Endodermal cell (in vitro differentiated cells): ENCODE results near the gene LARGE1. TPM values are rescaled to one million over a fixed set of nuclear protein-coding genes. Genes with fewer than 3 reads are reported as not detected.

ENCODE experiments used
- DNase-seq: peaks from one replicate; pipeline ENCODE4 v3.0.0-alpha.2; 2017
- H3K27ac ChIP-seq: 2 replicates; pipeline ENCODE4 v1.5.1; 2013; ENCODE audit warnings: mild to moderate bottlenecking, low read depth, low read length, moderate library complexity
- H3K27me3 ChIP-seq: 2 replicates; pipeline ENCODE4 v1.6.1; 2013; ENCODE audit warnings: mild to moderate bottlenecking, low read length, moderate library complexity; ENCODE audit not compliant: insufficient read depth, control insufficient read depth, poor library complexity, severe bottlenecking
- H3K36me3 ChIP-seq: 2 replicates; pipeline ENCODE4 v1.7.0; 2013; ENCODE audit warnings: mild to moderate bottlenecking, low read length, moderate library complexity; ENCODE audit not compliant: control insufficient read depth, insufficient read depth
- H3K4me1 ChIP-seq: one replicate; pipeline ENCODE4 v1.7.0; 2013; ENCODE audit warnings: low read length; ENCODE audit not compliant: control insufficient read depth, insufficient read depth
- H3K4me3 ChIP-seq: 2 replicates; pipeline ENCODE4 v1.5.1; 2013; ENCODE audit warnings: mild to moderate bottlenecking, low read length, moderate library complexity
- H3K9ac ChIP-seq: 2 replicates; pipeline ENCODE4 v1.6.1; 2013; ENCODE audit warnings: mild to moderate bottlenecking, low read length, moderate library complexity; ENCODE audit not compliant: poor library complexity, severe bottlenecking; ENCODE audit errors: extremely low read depth
- H3K9me3 ChIP-seq: 2 replicates; pipeline ENCODE4 v1.6.1; 2013; ENCODE audit warnings: mild to moderate bottlenecking, low read length, moderate library complexity; ENCODE audit not compliant: control insufficient read depth
- H3K27ac Mint-ChIP-seq: 2 replicates; pipeline ENCODE4 v1.8.0; 2020; ENCODE audit warnings: mixed read lengths
- H3K27me3 Mint-ChIP-seq: 2 replicates; pipeline ENCODE4 v1.8.0; 2021; ENCODE audit warnings: mild to moderate bottlenecking, mixed read lengths; ENCODE audit not compliant: insufficient read depth
- H3K36me3 Mint-ChIP-seq: 2 replicates; pipeline ENCODE4 v1.8.0; 2020; ENCODE audit warnings: low read depth, mixed read lengths
- H3K4me1 Mint-ChIP-seq: 2 replicates; pipeline ENCODE4 v1.8.0; 2020; ENCODE audit warnings: mixed read lengths
- H3K4me3 Mint-ChIP-seq: 2 replicates; pipeline ENCODE4 v1.8.0; 2020; ENCODE audit warnings: mild to moderate bottlenecking, moderate library complexity, mixed read lengths
- H3K9me3 Mint-ChIP-seq: 2 replicates; pipeline ENCODE4 v1.8.0; 2020; ENCODE audit warnings: mild to moderate bottlenecking, mixed read lengths
- WGBS, 2 experiments: methylation state at CpG; one replicate each; pipeline versions ENCODE4 v1.1.5 to v1.1.7; 2013; ENCODE audit warnings: missing lambda C conversion rate in 2 of 2, mixed read lengths in 1 of 2; ENCODE audit not compliant: insufficient coverage in 1 of 2, insufficient read length in 1 of 2; 5-methylcytosine and 5-hydroxymethylcytosine counted together
- total RNA-seq, 2 donors: library from RNA; stranded (reverse); fragmentation: NEBNext Ultra II Directional in 1 of 2; extraction: Animal tissue kit (Norgen Biotek cat#: 25700) in 1 of 2; gene quantifications; 2 replicates in 1 of 2; 3 replicates in 1 of 2; pipeline ENCODE4 v1.2.1, GENCODE V29; 2021
- TF ChIP-seq, protein P1 (sequence below): fragments of 200-600 bp; sonication (generic); conservative IDR thresholded peaks from 2 replicates; pipeline ENCODE4 v1.5.0; 2021; ENCODE audit warnings: antibody characterized with exemption, mild to moderate bottlenecking

Gene LARGE1
- total RNA-seq, 2 donors from 2014 or later: 17.5 to 24.3 TPM

DNA sequence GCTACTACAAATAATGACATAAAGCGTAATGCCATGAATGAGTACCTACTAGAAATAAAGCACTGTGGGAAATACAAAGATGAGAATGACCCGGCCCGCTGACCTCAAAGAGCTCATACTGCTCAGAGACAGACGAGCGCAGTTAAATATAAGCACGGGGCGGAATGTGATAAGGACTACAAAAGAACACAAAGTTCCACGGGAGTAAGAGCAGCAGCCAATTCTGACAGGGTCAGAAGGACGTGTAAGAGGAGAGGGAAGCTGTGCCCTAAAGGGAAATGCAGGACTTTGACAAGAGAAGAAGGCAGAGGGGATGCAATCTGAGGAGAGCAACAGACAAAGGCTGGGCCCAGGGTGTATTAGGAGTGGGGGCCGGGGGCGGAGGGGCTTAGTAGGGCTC is 314.6 kb downstream of the LARGE1 start:
- Mint-ChIP-seq H3K36me3 (peaks cover 3% of the 10 kb centered on the region), H3K4me3 (no peak overlapping the region), H3K9me3 (peaks cover 5% of the 10 kb centered on the region), H3K27me3 (no peaks in the 10 kb centered on the region), H3K4me1 (peaks cover 6% of the 10 kb centered on the region), H3K27ac (no peak overlapping the region)
- Histone ChIP-seq H3K27me3 (no peaks in the 10 kb centered on the region), H3K9ac (no peak overlapping the region), H3K9me3 (no peaks in the 10 kb centered on the region), H3K4me1 (no peaks in the 10 kb centered on the region), H3K36me3 (no peaks in the 10 kb centered on the region), H3K27ac (peak overlapping the region; percentile 83), H3K4me3 (no peak overlapping the region)
- TF ChIP-seq, protein P1, sequence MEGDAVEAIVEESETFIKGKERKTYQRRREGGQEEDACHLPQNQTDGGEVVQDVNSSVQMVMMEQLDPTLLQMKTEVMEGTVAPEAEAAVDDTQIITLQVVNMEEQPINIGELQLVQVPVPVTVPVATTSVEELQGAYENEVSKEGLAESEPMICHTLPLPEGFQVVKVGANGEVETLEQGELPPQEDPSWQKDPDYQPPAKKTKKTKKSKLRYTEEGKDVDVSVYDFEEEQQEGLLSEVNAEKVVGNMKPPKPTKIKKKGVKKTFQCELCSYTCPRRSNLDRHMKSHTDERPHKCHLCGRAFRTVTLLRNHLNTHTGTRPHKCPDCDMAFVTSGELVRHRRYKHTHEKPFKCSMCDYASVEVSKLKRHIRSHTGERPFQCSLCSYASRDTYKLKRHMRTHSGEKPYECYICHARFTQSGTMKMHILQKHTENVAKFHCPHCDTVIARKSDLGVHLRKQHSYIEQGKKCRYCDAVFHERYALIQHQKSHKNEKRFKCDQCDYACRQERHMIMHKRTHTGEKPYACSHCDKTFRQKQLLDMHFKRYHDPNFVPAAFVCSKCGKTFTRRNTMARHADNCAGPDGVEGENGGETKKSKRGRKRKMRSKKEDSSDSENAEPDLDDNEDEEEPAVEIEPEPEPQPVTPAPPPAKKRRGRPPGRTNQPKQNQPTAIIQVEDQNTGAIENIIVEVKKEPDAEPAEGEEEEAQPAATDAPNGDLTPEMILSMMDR: no peak
- DNase-seq: no peak
- WGBS, 2 experiments: 73 to 88% methylated on average over 10 to 11 of the region's 11 CpGs

DNA sequence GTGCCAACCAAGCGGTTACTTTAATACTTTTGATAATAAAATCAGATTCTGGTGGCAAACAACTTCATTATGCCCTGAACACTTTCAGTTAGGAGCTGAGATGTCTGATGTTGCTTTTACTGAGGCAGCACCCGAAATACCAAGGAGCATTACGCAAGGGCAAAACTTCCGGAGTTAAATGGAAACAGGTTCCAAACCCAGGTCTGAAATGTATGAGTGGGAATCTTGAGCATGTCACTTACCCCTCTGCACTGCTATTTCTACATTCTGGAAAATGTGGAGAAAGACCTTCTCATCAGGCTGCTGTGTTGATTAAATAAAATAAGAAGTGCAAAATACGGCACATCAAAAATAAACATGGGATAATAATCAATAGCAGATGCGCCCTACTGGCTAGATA is 315.1 kb downstream of the LARGE1 start:
- TF ChIP-seq, protein P1: no peak
- H3K36me3 ChIP-seq: no peaks in the 10 kb centered on the region
- no peaks in the 10 kb centered on the region for H3K27me3 ChIP-seq
- no peak overlapping the region for H3K9ac ChIP-seq
- DNase-seq: no peak
- no peaks in the 10 kb centered on the region for H3K4me1 ChIP-seq
- H3K9me3 Mint-ChIP-seq: peaks cover 3% of the 10 kb centered on the region
- H3K27ac Mint-ChIP-seq: no peak overlapping the region
- H3K27ac ChIP-seq: peak overlapping the region; percentile 83
- H3K4me1 Mint-ChIP-seq: peaks cover 6% of the 10 kb centered on the region
- no peak overlapping the region for H3K4me3 ChIP-seq
- peaks cover 1% of the 10 kb centered on the region for H3K36me3 Mint-ChIP-seq
- WGBS, 2 experiments: 86 to 95% methylated on average over 2 to 6 of the region's 6 CpGs
- no peaks in the 10 kb centered on the region for H3K27me3 Mint-ChIP-seq
- H3K4me3 Mint-ChIP-seq: no peak overlapping the region
- no peaks in the 10 kb centered on the region for H3K9me3 ChIP-seq

DNA sequence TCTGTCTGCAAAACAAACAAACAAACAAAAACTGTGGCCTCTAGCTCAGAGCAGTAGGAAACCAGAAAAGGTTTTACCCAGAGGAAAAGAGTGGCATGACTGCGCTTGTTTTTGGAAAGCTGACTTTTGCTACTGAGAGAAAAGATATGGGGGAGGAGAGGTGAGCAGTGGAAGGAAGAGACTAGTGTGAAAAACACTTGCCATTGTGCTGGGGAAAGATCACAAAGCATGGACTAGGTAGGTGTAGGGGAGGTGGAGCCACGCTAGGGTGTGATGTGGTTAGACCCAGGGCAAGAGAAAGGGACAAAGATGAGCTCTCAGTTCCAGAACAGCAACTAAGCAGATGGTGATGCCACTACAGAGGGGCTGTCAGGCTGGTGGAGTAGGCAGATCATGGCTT is 319.2 kb downstream of the LARGE1 start:
- H3K4me1 Mint-ChIP-seq: peaks cover 19% of the 10 kb centered on the region
- no peaks in the 10 kb centered on the region for H3K27me3 Mint-ChIP-seq
- H3K27ac Mint-ChIP-seq: no peak overlapping the region
- DNase-seq: no peak
- Histone ChIP-seq H3K27ac (no peak overlapping the region), H3K9ac (no peak overlapping the region), H3K27me3 (no peaks in the 10 kb centered on the region), H3K4me1 (peaks cover 3% of the 10 kb centered on the region), H3K4me3 (no peak overlapping the region), H3K36me3 (no peaks in the 10 kb centered on the region), H3K9me3 (no peaks in the 10 kb centered on the region)
- no peaks in the 10 kb centered on the region for H3K36me3 Mint-ChIP-seq
- 94 to 100% methylated on average over 2 of the region's 2 CpGs for WGBS, 2 experiments
- no peaks in the 10 kb centered on the region for H3K9me3 Mint-ChIP-seq
- H3K4me3 Mint-ChIP-seq: no peak overlapping the region
- TF ChIP-seq, protein P1: no peak
